Measurements from ENCODE around the gene KLLN.
"Not testable (repeated sequence)": the region's sequence is repeated elsewhere in the genome, so short reads cannot be mapped to it uniquely, and the experiment has no call there.

KLLN gene

DNA sequence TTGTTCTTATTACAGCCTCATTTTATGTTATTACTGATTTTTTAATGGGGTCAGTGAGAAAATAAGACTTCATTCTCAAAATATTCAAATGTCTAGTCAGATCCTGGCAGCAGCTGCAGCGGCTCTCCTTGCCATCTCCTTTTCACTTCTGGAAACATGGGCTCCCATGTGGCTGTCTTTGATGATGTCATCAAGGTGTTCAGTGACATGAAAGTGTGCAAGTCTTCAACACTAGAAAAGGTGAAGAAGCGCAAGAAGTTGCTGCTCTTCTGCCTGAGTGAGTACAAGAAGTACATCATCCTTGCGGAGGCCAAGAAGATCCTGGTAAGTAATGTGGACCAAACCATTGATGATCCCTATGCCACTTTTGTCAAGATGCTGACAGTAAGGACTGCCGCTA lies 19.6 kb downstream of the KLLN start:
- in situ Hi-C loops (cut with MboI; ENCODE audit: low sequenced_read_pairs), result loop anchor here (25.0 kb wide), 1 partner anchor 1869 kb away; the partner anchor contains the start of gene KIF20B
- DNase-seq (ENCODE audit: low spot score in 2 of 2), result no peak
- Histone ChIP-seq H3K36me3 (replicated peaks) (no peaks in the 10 kb centered on the region), H3K4me3 (no peak overlapping the region), H3K27me3 (ENCODE audit: low read depth) (no peaks in the 10 kb centered on the region), H3K9me3 (no peaks in the 10 kb centered on the region), H3K4me1 (peaks cover 4% of the 10 kb centered on the region)

DNA sequence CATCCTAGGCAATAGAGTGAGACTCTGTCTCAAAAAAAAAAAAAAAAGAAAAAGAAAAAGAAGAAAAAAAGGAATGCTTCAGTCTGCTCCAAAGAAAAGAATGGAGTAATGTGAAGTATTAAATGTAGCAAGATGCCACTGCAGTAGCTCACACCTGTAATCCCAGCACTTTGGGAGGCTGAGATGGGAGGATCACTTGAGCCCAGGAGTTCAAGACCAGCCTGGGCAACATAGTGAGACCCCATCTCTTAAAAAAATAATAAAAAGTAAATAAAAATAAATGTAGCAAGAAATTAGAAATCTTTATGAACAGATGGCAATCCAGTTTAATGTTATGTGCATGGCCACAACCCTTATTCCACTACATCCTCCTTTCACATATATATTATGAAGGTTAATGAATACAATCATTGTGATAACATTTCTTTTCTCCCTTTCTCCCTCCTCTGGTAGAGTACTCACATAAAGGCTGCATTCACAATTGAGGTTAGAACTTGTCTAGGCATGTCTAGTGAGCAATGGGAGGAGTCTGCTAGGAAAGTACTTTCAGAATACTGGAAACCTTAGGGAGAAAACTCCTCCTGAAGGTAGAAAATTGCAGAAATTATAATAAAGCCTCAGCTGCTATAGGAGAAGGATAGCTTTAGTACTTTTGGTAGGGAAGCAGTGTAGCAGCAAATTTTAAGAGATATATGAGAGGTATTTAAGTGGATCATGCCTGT lies 20.4 kb downstream of the KLLN start:
- Histone ChIP-seq H3K4me3 (no peak overlapping the region), H3K9me3 (no peaks in the 10 kb centered on the region), H3K27me3 (ENCODE audit: low read depth) (no peaks in the 10 kb centered on the region), H3K36me3 (replicated peaks) (no peaks in the 10 kb centered on the region), H3K4me1 (peaks cover 4% of the 10 kb centered on the region)
- in situ Hi-C loops (cut with MboI; ENCODE audit: low sequenced_read_pairs), result loop anchor here (25.0 kb wide), 1 partner anchor 1869 kb away; the partner anchor contains the start of gene KIF20B
- DNase-seq (ENCODE audit: low spot score in 2 of 2), result peak in 1 of 2 experiments; percentile 39

DNA sequence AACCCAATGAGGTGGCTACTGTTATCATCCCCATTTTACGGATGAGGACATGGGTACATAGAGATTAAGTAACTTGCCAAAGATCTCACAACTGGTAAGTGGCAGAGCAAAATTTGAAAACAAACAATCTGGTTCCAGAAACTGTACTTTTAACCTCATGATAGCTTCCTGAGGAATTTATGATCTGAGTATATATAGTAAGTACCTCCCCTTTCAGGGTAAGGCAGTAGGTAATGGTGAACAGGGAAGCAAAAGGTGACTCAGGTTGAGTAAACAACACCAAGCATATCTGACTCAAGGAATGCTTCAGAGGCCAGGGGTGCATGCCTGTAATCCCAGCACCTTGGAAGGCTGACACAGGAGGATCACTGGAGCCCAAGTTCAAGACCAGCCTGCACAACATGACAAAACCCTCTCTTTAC lies 21.1 kb downstream of the KLLN start:
- in situ Hi-C loops (cut with MboI; ENCODE audit: low sequenced_read_pairs), result loop anchor here (25.0 kb wide), 1 partner anchor 1870 kb away; the partner anchor contains the start of gene KIF20B
- no peaks in the 10 kb centered on the region for H3K9me3 ChIP-seq
- H3K36me3 ChIP-seq (replicated peaks), result no peaks in the 10 kb centered on the region
- no peak for DNase-seq (ENCODE audit: low spot score in 2 of 2)
- H3K4me1 ChIP-seq, result peaks cover 4% of the 10 kb centered on the region
- H3K27me3 ChIP-seq (ENCODE audit: low read depth), result no peaks in the 10 kb centered on the region
- no peak overlapping the region for H3K4me3 ChIP-seq

DNA sequence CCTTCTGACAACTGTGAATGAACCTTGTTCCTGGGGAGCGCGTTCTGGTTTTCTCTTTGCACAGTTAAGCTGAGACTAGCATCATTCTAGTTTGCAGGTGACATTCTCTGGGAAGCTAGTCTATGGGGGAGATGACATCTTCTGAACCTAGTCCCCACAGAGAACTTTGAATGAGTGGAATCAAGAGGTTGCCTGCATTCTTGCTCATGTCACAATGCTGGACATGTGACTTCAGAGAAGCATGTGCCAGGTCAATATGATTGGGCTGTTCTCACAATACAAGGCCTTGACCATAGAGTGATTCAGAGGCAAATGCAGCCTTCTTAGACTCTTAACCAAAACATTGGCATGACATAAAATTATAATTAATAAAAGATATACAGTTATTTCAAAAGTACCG lies 22.1 kb downstream of the KLLN start:
- Histone ChIP-seq H3K4me3 (no peak overlapping the region), H3K4me1 (peaks cover 4% of the 10 kb centered on the region), H3K36me3 (replicated peaks) (no peaks in the 10 kb centered on the region), H3K9me3 (no peaks in the 10 kb centered on the region), H3K27me3 (ENCODE audit: low read depth) (no peaks in the 10 kb centered on the region)
- in situ Hi-C loops (cut with MboI; ENCODE audit: low sequenced_read_pairs), result loop anchor here (25.0 kb wide), 1 partner anchor 1871 kb away; the partner anchor contains the start of gene KIF20B
- no peak for DNase-seq (ENCODE audit: low spot score in 2 of 2)

DNA sequence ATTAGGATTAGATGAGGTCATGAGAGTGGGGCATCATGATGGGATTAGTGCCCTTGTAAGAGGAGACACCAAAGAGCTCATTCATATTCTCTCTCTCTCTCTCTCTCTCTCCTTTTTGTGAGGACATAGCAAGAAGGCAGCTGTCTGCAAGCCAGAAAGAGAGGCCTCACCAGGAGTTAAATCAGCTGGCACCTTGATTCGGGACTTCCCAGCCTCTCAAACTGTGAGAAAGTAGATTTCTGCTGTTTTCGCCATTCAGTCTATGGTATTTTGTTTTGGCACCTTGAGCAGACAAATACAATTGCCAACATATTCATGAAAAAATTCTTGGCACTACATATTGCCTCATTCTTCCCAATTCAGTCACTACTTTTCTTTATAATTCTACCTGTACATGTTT lies 24.7 kb downstream of the KLLN start:
- no peaks in the 10 kb centered on the region for H3K4me1 ChIP-seq
- no peaks in the 10 kb centered on the region for H3K9me3 ChIP-seq
- H3K4me3 ChIP-seq, result no peak overlapping the region
- in situ Hi-C loops (cut with MboI; ENCODE audit: low sequenced_read_pairs), result loop anchor here (25.0 kb wide), 1 partner anchor 1874 kb away; the partner anchor contains the start of gene KIF20B
- no peaks in the 10 kb centered on the region for H3K27me3 ChIP-seq (ENCODE audit: low read depth)
- no peaks in the 10 kb centered on the region for H3K36me3 ChIP-seq (replicated peaks)
- DNase-seq (ENCODE audit: low spot score in 2 of 2), result no peak

DNA sequence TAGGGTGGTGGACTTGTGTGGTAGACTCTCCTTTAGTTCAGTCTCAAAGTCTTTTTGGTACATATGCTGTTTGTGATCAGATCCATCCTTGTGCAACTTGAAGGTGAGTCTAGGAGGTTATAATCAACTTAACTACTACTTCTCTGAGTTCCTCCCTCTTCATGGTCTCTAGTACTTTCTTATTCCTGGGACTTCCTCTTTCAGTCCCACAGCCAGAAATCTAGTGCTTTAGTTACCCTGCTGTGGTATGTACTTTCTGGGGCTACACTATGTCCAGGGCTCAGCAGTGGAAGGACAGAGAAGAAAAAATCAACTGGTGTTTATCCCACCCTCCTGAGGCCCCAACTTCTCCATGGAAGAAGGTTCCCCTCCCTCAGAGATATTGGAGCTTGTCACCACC lies 25.9 kb downstream of the KLLN start:
- no peak for DNase-seq (ENCODE audit: low spot score in 2 of 2)
- Histone ChIP-seq H3K9me3 (no peaks in the 10 kb centered on the region), H3K27me3 (ENCODE audit: low read depth) (no peaks in the 10 kb centered on the region), H3K4me1 (no peaks in the 10 kb centered on the region), H3K36me3 (replicated peaks) (no peaks in the 10 kb centered on the region), H3K4me3 (no peak overlapping the region)
- in situ Hi-C loops (cut with MboI; ENCODE audit: low sequenced_read_pairs), result loop anchor here (25.0 kb wide), 1 partner anchor 1875 kb away; the partner anchor contains the start of gene KIF20B

DNA sequence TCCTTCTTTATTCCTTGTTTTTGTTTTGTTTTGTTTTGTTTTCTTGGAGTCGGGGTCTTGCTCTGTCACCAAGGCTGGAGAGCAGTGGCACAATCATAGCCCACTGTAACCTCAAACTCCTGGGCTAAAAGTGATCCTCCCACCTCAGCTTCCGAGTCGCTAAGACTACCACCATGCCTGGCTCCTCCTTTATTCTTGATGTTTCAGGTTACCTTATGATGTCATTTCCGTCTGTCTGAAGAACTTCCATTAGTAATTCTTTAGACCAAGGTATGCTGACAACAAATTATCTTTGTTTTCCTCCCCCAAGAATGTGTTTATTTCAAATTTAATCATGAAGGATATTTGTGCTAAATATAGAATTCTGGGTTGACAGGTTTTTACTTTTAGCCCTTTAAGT lies 27.2 kb downstream of the KLLN start:
- DNase-seq (ENCODE audit: low spot score in 2 of 2), result no peak
- in situ Hi-C loops (cut with MboI; ENCODE audit: low sequenced_read_pairs), result loop anchor here (25.0 kb wide), 1 partner anchor 1876 kb away; the partner anchor contains the start of gene KIF20B

DNA sequence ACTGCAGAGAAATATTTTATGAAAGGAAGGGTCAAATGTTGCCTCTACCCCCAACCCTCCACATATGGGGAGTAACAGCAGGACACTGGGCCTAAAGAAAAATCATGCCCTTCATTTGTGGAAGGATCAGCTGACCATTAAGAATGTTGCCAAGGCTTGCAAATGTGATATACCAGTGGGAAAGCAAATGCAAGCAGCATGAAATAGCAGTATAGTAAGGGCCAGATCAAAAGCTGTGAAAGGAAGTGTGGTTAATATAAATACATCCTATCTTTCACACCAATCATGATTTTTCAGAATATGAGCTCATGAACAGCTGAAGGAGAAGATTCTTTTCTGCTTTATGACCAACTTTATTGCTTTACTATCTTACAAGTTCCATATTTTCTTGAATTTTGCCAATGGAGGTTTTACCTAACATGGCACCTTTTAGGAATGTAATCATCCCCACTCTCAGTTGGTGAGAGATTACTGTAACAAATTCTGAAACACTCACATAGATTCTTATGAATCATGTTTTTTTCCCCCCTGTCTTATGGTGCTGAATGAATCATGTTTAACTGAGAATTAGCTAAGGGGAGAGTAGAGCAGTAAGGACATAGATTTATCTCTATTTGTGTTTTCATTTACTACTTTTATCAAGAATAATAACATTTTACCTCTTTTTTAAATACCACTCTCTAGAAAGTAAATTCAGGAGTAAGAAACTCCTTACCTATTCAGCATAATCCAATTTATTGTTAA lies 33.2 kb downstream of the KLLN start:
- DNase-seq (ENCODE audit: low spot score in 2 of 2), result no peak
- in situ Hi-C loops (cut with MboI; ENCODE audit: low sequenced_read_pairs), result loop anchor here (25.0 kb wide), 1 partner anchor 1882 kb away; the partner anchor contains the start of gene KIF20B

More for the DNA sequence above, 27.2 kb downstream of the KLLN start:
- Histone ChIP-seq H3K36me3 (replicated peaks) (no peaks in the 10 kb centered on the region), H3K9me3 (no peaks in the 10 kb centered on the region), H3K4me1 (no peaks in the 10 kb centered on the region), H3K4me3 (no peak overlapping the region), H3K27me3 (ENCODE audit: low read depth) (no peaks in the 10 kb centered on the region)

DNA sequence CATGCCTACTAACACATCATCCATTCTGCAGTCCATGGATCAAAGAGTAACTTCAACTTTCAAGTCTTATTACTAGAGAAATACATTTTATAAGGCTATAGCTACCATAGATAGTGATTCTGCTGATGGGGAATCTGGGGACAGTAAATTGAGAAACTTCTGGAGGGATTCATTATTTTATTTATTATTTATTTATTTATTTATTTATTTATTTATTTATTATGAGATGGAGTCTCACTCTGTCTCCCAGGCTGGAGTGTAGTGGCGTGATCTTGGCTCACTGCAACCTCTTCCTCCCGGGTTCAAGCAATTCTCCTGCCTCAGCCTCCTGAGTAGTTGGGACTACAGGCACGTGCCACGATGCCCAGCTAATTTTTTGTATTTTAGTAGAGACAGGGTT lies 34.3 kb downstream of the KLLN start:
- not testable (repeated sequence) for H3K9me3 ChIP-seq; H3K36me3 ChIP-seq (replicated peaks); H3K4me3 ChIP-seq; DNase-seq (ENCODE audit: low spot score in 2 of 2); H3K27me3 ChIP-seq (ENCODE audit: low read depth); H3K4me1 ChIP-seq
- in situ Hi-C loops (cut with MboI; ENCODE audit: low sequenced_read_pairs), result loop anchor here (25.0 kb wide), 1 partner anchor 1883 kb away; the partner anchor contains the start of gene KIF20B

More for the DNA sequence above, 33.2 kb downstream of the KLLN start:
- no peak overlapping the region for H3K4me3 ChIP-seq
- H3K4me1 ChIP-seq, result no peaks in the 10 kb centered on the region
- no peaks in the 10 kb centered on the region for H3K27me3 ChIP-seq (ENCODE audit: low read depth)
- no peaks in the 10 kb centered on the region for H3K9me3 ChIP-seq
- H3K36me3 ChIP-seq (replicated peaks), result no peaks in the 10 kb centered on the region

DNA sequence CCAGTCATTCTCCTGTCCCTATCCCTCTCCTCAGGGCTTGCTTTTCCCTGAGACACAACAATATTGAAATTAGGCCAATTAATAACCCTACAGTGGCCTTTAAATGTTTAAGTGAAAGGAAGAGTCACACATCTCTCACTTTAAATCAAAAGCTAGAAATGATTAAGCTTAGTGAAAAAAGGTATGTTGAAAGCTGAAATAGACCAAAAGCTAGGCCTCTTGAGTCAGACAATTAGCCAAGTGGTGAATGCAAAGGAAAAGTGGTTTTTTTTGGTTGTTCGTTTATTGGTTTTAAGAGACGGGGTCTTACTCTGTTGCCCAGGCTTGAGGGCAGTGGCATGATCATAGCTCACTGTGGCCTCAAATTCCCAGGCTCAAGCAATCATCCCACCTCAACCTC lies 35.7 kb downstream of the KLLN start:
- in situ Hi-C loops (cut with MboI; ENCODE audit: low sequenced_read_pairs), result loop anchor here (25.0 kb wide), 1 partner anchor 1885 kb away; the partner anchor contains the start of gene KIF20B
- DNase-seq (ENCODE audit: low spot score in 2 of 2), result no peak
- Histone ChIP-seq H3K36me3 (replicated peaks) (no peaks in the 10 kb centered on the region), H3K4me1 (no peaks in the 10 kb centered on the region), H3K4me3 (no peak overlapping the region), H3K27me3 (ENCODE audit: low read depth) (no peaks in the 10 kb centered on the region), H3K9me3 (no peaks in the 10 kb centered on the region)

DNA sequence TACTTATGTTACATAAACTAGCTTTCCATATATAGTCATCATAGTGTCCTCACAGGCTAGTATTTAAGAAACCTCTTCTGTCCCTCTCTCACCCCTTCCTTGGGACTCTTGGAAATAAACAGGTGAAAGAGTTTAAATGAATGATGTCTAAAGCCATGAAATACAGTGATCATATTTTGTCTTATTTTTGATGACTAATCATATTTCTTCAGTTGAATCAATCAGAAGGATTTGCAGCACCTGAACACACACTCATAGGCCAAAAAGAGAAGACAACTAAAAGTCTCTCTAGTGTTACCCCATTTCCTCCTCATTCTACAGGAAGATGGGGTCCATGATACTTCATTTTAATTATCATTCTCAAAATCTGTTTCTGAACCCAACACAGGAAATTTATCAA lies 36.7 kb downstream of the KLLN start:
- Histone ChIP-seq H3K4me3 (no peak overlapping the region), H3K9me3 (no peaks in the 10 kb centered on the region), H3K27me3 (ENCODE audit: low read depth) (no peaks in the 10 kb centered on the region), H3K4me1 (no peaks in the 10 kb centered on the region), H3K36me3 (replicated peaks) (no peaks in the 10 kb centered on the region)
- no peak for DNase-seq (ENCODE audit: low spot score in 2 of 2)
- in situ Hi-C loops (cut with MboI; ENCODE audit: low sequenced_read_pairs), result loop anchor here (25.0 kb wide), 1 partner anchor 1886 kb away; the partner anchor contains the start of gene KIF20B

DNA sequence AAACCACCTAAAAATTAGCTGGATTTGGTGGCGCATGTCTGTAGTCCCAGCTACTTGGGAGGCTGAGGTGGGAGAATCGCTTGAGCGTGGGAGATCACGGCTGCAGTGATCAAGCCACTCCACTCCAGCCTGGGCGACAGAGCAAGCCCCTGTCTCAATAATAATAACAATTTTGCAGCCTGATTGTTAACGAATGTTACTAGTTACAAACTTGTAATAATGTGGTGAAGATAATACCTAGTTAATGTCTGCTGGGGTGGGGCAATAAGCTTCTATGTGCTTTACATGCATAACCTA lies 44.1 kb downstream of the KLLN start:
- Histone ChIP-seq H3K4me3 (no peak overlapping the region), H3K9me3 (no peaks in the 10 kb centered on the region), H3K36me3 (replicated peaks) (peaks cover under 1% of the 10 kb centered on the region), H3K27me3 (ENCODE audit: low read depth) (no peaks in the 10 kb centered on the region), H3K4me1 (peaks cover 14% of the 10 kb centered on the region)
- DNase-seq (ENCODE audit: low spot score in 2 of 2), result no peak
- in situ Hi-C loops (cut with MboI; ENCODE audit: low sequenced_read_pairs), result no loop called here

DNA sequence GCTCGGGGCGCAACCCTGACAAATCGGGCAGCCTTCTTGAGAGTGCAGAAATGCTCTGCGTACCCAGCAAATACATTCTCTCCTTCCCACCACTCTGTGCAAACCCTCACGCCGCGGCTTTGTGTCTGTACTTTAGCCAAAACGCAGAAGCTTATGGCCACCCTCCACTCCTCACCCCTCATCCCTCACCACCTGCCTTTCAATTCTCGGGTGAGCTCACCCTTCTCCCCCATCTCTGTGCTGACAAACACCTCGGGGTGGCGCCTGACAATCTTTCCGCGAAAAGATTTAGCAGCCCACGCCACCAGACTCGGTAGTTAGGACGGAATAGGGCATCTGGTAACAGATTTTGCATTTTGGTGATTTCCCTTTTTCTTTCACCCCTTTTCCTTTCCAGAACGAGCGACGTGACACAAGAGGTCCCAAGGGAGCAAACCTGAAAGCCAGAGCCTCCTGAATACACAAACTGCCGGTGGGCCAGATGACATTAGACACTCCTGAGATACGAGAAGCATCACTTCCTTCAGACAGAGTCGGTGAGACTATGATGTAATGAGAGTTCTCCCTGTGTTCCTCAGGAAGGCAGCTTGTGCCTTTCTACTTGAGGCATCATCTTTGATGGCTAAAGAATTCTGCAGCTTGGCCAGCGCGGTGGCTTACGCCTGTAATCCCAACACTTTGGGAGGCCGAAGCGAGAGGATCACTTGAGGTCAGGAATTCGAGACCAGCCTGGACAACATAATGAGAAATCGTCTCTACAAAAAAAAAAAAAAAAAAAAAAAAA lies 44.6 kb downstream of the KLLN start:
- Histone ChIP-seq H3K4me1 (peaks cover 14% of the 10 kb centered on the region), H3K9me3 (no peaks in the 10 kb centered on the region), H3K27me3 (ENCODE audit: low read depth) (no peaks in the 10 kb centered on the region), H3K4me3 (peak overlapping the region; percentile 72), H3K36me3 (replicated peaks) (peaks cover 6% of the 10 kb centered on the region)
- peak; percentile 29 to 32 for DNase-seq (ENCODE audit: low spot score in 2 of 2)
- in situ Hi-C loops (cut with MboI; ENCODE audit: low sequenced_read_pairs), result no loop called here

Data from HAP-1 (cell line).